Stimulated activated CD8-positive, alpha-beta memory T cell treated with anti-CD3 and anti-CD28 coated beads, Interleukin-7, amount 100 ng/mL, for 4 hours (primary cell): Measurements from ENCODE around the gene TOX2.

ENCODE experiments used
- DNase-seq, 2 donors: peaks; one replicate each; pipeline ENCODE4 v3.0.0-alpha.2; 2020; ENCODE audit warnings: low read depth in 2 of 2

The TOX2 gene

DNA sequence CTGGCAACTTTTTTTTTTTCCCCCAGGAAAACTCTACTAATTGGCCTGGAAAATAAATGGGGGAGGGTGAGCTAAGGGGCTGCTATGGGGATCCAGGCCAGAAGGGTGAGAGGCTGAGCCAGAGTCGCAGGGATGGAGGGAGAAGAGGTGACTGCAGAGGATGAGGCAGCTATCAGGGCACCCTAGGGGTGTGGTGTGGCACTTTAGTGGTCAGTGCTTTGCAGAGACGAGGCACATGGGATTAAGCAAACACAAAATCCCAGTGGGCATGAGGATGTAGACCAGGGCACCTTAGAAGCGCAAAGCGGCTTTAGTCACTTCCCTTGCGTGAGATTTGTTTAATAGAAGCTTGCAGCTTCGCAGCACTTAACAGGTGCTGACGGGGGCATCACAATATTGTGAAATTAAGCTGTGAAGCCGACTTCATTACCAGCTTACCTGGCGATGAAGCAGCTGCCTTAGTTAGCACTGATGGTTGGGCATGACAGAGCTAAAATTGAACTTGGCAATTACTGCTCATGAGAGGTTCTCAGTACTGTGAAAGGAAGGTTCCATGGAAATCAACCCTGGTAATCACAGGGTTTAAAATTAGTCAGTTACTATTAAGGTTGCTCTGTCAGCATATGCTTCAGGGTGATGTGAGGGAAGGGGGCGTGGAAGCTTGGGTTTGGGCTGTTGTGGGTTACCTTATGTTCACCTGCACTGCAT is 26.0 kb downstream of the TOX2 start:
- no peak for DNase-seq

DNA sequence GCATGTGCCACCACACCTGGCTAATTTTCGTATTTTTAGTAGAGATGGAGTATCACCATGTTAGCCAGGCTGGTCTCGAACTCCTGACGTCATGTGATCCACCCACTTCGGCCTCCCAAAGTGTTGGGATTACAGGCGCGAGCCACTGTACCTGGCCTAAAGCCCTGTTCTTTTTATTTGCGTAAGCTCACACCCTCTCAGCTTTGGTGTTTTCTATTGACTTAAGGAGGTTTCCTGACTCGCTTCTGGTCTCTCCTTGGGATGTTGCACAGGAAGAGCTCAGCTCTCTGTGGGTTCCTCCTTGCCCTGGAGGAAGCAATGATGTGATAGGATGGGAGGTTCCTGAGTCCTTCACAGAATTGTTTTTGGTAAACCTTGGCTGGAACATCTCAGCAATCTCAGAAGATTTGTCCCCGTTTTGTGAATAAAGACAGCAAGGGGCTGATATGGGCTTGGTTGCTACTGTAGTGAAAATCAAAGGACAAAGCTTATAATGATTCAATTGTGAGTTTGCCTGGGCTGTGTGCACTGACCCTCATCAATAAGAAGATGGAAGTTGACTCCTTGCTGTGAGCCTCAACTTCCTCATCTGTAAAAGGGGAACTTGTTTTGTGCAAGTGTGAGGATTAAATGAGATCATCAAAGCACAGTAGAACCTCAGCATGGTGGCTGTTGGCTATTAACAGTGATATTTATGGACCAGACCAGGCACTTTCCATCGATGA is 27.0 kb downstream of the TOX2 start:
- no peak for DNase-seq

DNA sequence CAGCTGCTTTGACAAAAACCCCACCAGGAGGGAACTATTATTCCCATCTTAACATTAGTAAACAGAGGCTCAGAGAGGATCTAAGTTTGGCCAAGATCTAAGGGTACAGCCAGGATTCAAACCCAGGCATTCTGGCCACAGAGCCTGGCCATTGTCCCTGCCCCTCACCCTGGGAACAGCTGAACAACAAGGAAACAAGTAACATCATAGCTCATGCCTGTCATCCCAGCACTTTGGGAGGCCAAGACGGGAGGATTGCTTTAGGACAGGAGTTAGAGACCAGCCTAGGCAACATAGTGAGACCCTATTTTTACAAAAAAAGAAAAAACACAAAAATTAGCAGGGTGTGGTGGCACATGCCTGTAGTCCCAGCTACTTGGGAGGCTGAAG is 27.5 kb downstream of the TOX2 start:
- no peak for DNase-seq

- no peak for DNase-seq
Measured at GRCh38 chr20:43942667-43943285, 28.1 kb downstream of the TOX2 start.

DNA sequence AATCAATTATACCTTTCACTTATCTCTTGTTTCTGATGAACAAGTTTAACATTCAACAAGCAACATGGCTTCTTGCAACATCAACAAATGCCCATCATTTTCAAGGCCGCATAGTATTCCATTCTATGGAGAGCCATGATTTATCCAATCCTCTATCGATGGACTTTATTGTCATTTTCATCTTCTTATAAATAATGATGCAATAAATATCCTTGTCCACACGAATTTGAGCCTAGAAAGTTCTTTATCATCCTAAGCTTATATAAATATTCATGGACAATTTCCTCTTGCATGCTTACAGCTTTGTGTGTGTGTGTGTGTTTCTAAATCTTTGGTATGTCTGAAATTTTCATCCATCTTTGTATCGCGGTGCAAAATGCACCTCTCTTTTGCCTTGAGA is 29.1 kb downstream of the TOX2 start:
- no peak for DNase-seq

GRCh38 chr20:43944653-43945235 is 30.1 kb downstream of the TOX2 start:
- no peak for DNase-seq

DNA sequence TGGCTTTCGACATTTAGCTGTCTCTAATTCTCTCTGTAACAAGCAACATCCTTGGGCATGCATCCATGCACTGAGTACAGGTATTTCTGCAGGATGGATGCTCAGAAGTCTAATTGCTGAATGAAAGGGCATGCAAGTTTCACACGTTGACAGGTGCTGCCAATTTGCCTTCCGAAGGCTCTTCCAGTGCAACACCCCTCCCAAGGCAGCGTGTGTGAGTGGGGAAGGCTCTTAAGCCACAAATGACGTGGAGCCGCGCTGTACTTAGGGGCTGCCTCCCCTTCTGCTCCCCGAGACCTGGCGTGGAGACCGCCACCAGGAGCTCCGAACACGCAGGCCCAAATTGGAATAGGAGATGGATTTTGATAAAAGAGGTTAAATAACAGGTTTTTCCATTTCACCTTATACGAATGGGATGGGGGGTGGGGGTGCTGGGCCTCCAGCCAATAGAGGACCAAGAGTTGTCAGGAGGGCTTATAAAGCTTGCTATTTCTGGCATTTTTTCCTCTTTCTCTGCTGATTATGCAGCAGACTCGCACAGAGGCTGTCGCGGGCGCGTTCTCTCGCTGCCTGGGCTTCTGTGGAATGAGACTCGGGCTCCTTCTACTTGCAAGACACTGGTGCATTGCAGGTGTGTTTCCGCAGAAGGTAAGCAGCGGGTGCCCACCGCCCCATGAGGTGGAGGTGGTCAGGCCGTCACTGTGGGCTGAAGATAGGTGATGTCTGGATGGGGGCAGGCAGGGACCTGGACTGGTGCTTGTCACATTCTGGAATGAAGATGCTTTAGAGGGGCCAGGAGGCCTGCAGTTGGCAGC is 30.9 kb downstream of the TOX2 start:
- DNase-seq: no peak

- no peak for DNase-seq
Measured at GRCh38 chr20:43946206-43946491, 31.5 kb downstream of the TOX2 start.

GRCh38 chr20:43946659-43947315 is 32.1 kb downstream of the TOX2 start:
- no peak for DNase-seq

GRCh38 chr20:43947316-43947710 is 32.7 kb downstream of the TOX2 start:
- no peak for DNase-seq

GRCh38 chr20:43948455-43948854 is 33.8 kb downstream of the TOX2 start:
- DNase-seq: no peak

GRCh38 chr20:43949248-43949647 is 34.6 kb downstream of the TOX2 start:
- DNase-seq: no peak

DNA sequence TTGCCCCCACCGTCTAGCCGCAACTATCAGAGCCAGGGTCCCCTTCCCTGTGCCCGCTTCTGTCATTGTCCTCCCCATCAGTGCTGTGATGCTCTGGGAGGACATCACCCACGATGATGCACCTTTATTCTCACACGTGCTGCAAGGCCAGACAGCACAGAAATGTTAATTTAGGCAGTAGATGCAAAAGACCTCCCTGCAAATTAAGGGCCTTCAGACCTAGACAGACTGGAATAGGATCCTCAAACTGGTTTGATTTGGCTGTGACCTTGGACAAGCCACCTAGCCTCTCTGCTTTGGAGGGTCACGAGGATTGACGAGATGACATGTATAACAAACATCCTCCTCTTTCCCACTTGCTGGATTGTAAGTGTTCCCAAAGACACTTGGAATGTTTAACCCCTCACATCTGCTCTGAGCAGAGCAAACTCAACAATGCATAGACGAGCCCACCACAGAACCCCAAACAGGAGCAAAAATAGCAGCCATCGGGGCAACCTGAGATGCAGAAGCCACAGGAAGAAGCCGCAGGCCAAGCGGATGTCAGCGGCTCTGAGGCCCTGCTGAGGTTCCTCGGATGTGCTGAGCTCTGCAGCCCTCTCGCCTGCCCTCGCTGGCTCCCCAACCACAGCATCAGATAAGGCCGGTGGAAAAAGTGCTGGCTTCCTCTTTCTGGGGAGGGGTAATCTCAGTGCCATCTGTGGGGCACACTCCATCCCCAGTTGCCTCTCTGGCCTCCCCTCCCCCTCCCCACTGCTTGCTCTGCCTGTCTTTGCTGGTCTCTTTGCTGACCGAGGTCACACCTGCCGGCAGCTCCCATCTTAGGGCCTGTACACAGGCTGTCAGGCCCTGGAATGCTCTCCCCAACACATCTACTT is 35.3 kb downstream of the TOX2 start:
- peak; percentile 48 to 60 for DNase-seq

DNA sequence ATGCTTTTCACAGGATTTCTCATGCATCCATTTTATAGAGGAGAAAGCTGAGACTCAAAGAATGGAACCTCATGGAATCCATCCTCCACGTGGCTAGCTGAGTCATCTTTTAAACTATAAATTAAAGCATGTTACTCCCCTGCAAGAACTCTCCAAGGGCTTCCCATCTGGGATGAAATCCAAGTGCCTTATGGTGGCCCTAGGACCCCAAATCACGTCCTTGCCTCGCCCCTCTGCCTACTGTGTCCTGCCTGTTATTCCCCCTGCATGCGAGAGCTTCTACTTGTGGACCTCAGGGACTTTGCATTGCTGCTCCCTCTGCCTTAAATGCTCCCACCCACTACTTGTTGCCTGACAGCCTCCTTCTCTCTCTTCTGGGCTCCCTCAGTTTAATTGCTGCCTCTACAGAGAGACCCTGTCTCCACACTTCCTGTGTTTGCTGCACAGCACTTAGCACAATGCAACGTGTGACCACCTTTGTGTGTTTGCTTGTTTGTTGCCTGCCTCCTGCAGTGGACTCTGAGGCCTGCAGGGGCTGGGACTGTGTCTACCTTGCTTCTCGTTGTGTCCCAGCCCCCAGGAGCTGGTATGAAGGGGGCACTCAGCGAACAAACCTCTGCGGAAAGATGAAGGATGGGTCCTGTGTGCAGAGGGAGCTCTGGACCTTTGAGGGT is 39.4 kb downstream of the TOX2 start:
- no peak for DNase-seq

- no peak for DNase-seq
Measured at GRCh38 chr20:43954704-43955061, 40.0 kb downstream of the TOX2 start.

- DNase-seq: peak; percentile 38 to 41
Measured at GRCh38 chr20:43955062-43955749, 40.6 kb downstream of the TOX2 start.

- no peak for DNase-seq
Measured at GRCh38 chr20:43955750-43956191, 41.1 kb downstream of the TOX2 start.

GRCh38 chr20:43957392-43957791 is 42.7 kb downstream of the TOX2 start:
- DNase-seq: no peak

GRCh38 chr20:43958626-43959025 is 44.0 kb downstream of the TOX2 start:
- DNase-seq: no peak
